H1 (cell line): ENCODE data around the gene FOSL1. TPM values are rescaled to one million over a fixed set of nuclear protein-coding genes. Genes with fewer than 3 reads are reported as not detected.

Source experiments
- NRF1 ChIP-seq: IDR thresholded peaks from 2 replicates; pipeline ENCODE4 v1.6.1; 2011; ENCODE audit warnings: mild to moderate bottlenecking, low read depth, low read length, improper control_type of control experiment
- RFX5 ChIP-seq: IDR thresholded peaks from 2 replicates; pipeline ENCODE4 v1.6.1; 2011; ENCODE audit warnings: low read depth, low read length, improper control_type of control experiment, borderline replicate concordance
- RNF2 ChIP-seq: fragments of 200-900, 300-1000 bp; sonication (generic); IDR thresholded peaks from 2 replicates; pipeline ENCODE4 v1.7.1; 2016; ENCODE audit warnings: borderline replicate concordance, low read depth, mild to moderate bottlenecking, antibody characterized with exemption, low read length; ENCODE audit not compliant: poor library complexity, severe bottlenecking; ENCODE audit errors: missing control alignments
- SIN3A ChIP-seq, 2 experiments: IDR thresholded peaks in 1 of 2; conservative IDR thresholded peaks in 1 of 2; 2 replicates each; pipeline ENCODE4 v1.6.1; 2011 to 2012; ENCODE audit warnings: low read length in 2 of 2, improper control_type of control experiment in 1 of 2, low read depth in 1 of 2, mild to moderate bottlenecking in 1 of 2
- polyA plus RNA-seq, 7 experiments: library from polyadenylated mRNA; depleted of rRNA in 3 of 7; stranded (reverse) in 5 of 7; unstranded in 2 of 7; fragments of >200 nt in 5 of 7; fragments of 200-250 nt in 2 of 7; gene quantifications; 1 replicate in 5 of 7; 2 replicates in 1 of 7; 4 replicates in 1 of 7; pipeline versions ENCODE4 v1.2.1 to v1.2.3, GENCODE V29; 2011 to 2013; ENCODE audit warnings: missing spikeins in 2 of 7, mixed read lengths in 2 of 7
- total RNA-seq: library from RNA; stranded (reverse); fragmentation: NEBNext Ultra II Directional; extraction: Animal tissue kit (Norgen Biotek cat#: 25700); gene quantifications from 2 replicates; pipeline ENCODE4 v1.2.1, GENCODE V29; 2021

The FOSL1 gene
- total and polyA plus RNA-seq, 2 of the 8 experiments (the other 6 are each of a cell fraction or from before 2014, with no cell fraction given), result 6.3 to 7.2 TPM

DNA sequence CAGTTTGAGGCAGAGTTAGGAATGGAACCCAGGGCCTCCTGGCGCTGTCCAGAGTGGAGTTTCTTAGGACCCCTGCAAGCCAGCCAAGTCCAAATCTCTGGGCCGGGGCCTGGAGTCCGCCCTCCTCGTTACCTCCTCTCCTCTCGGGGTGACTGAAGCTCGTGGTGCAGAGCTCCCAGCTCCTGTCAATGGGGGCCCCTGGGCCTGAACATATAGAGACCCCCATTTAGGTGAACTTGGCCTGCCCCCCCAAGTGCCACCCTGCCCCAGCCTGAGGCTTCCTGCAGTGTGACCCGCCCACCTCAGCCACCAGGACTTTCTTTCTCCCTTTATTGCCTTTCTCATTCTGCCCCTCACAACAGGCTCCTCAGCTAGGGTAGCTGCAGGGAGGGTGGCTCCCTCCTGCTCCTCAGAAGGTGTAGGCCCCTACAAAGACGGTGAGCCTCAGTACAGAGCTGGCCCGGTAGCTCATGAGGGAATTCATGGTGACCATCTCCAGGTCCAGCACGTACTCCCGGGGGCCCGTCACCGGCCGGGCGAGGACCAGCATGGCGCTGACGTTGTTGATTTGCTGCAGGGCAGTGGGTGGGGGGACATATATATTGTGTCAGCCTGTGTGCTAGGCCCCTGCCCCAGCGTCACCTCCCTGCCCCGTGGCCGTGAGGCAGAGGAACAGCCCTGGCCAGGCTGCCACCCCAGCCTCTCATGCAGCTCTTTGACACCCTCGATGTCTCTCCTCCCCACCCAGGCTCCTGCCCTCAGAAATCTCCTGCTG, 33.5 kb downstream of the FOSL1 start (continued):
- TF ChIP-seq SIN3A (conservative IDR thresholded peaks at IDR 0.05 in 1 of 2, IDR thresholded peaks at IDR 0.05 in 1 of 2; ENCODE audit: low read depth in 1 of 2, low read length in 2 of 2), result no peak
- TF ChIP-seq NRF1, result no peak
- no peak for TF ChIP-seq RFX5
- no peak for TF ChIP-seq RNF2
